Left lung (tissue), 10 donors: ENCODE data around the gene C3orf80. TPM values are rescaled to one million over a fixed set of nuclear protein-coding genes. Genes with fewer than 3 reads are reported as not detected.

Experiments used
- ATAC-seq: fragments of 200-7000 bp; cut with Tn5 transposase; one replicate; pipeline ENCODE4 v1.9.1; 2020; ENCODE audit warnings: moderate library complexity
- DNase-seq, 4 donors: peaks; one replicate each; pipeline ENCODE4 v3.0.0-alpha.2; 2013 to 2020
- H3K27ac ChIP-seq, 2 donors: fragments of 200-600 bp; sonication (generic) in 1 of 2; one replicate each; pipeline versions ENCODE4 v1.5.0 to v1.8.0; 2020 to 2021
- H3K27me3 ChIP-seq, 2 donors: fragments of 200-600 bp; sonication (generic) in 1 of 2; one replicate each; pipeline versions ENCODE4 v1.5.0 to v1.8.0; 2020 to 2021
- H3K36me3 ChIP-seq, 2 donors: fragments of 200-600 bp; sonication (generic) in 1 of 2; one replicate each; pipeline versions ENCODE4 v1.5.0 to v1.8.0; 2020 to 2021
- H3K4me1 ChIP-seq, 2 donors: fragments of 200-600 bp; one replicate each; pipeline ENCODE4 v1.8.0; 2021
- H3K4me3 ChIP-seq, 2 donors: fragments of 200-600 bp; sonication (generic) in 1 of 2; one replicate each; pipeline versions ENCODE4 v1.5.0 to v1.8.0; 2020 to 2021; ENCODE audit warnings: mild to moderate bottlenecking in 1 of 2
- H3K9me3 ChIP-seq, 2 donors: fragments of 200-600 bp; sonication (generic) in 1 of 2; one replicate each; pipeline versions ENCODE4 v1.5.0 to v1.8.0; 2020 to 2021
- intact Hi-C, 2 donors: fragments of 100-400 bp; cut with DNase I; formaldehyde crosslinking; loops; one replicate each; pipeline versions ENCODE4 v1.11.2 to v1.14.2; 2022
- polyA plus RNA-seq, 6 donors: library from polyadenylated mRNA; unstranded; fragments of 120-200 nt; gene quantifications; one replicate each; pipeline ENCODE4 v1.2.1, GENCODE V29; 2013; ENCODE audit not compliant: insufficient read length in 6 of 6
- total RNA-seq, 2 donors: library from RNA; stranded (reverse); fragmentation: NEBNext Ultra II Directional; extraction: Animal tissue kit (Norgen Biotek cat#: 25700); gene quantifications; one replicate each; pipeline ENCODE4 v1.2.1, GENCODE V29; 2021
- TF ChIP-seq, protein P1 (sequence below), 2 donors: fragments of 200-600 bp; sonication (generic) in 1 of 2; IDR thresholded peaks; one replicate each; pipeline versions ENCODE4 v1.5.0 to v1.8.0; 2021; ENCODE audit warnings: antibody characterized with exemption in 2 of 2
- donor health status: DM: no; HTN: yes; CAD: no.
- donor health status: DM: no; HTN: no; CAD: no.

Gene C3orf80
- total and polyA plus RNA-seq, 8 donors: 0.55 to 9.3 (median 7.1) TPM

DNA sequence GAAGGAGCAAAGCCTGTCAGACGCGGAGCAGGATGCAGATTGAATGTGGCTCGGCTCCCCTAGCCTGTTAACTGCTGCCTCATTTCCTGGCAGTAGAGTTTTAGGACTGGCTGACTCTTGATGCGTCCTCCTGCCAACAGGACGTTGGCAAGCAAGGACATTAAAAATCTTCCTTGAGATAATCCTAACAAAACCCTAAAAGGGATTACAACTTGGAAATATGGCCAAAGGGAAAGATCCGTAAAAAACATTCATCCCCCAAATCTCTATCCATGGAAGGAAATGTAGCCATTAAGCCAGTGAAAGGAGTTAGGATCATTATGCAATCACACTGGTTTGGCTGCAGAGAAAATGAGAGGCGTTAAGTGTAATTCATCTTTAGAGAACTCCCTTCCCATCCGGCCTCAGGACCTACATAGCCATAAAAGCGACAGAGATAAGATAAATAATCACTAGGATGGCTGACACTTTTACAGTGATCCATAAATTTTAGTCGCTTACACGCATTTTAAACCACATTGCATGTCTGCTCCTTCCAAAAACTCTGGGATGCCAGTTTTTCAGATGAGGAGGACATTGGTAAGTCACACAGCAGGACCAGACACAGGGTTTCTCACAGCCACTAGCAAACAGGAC is 44.5 kb upstream of the C3orf80 start:
- H3K27ac ChIP-seq: no peak overlapping the region
- peaks cover 0 to 5% of the 10 kb centered on the region in 2 donors for H3K4me1 ChIP-seq
- TF ChIP-seq, protein P1, sequence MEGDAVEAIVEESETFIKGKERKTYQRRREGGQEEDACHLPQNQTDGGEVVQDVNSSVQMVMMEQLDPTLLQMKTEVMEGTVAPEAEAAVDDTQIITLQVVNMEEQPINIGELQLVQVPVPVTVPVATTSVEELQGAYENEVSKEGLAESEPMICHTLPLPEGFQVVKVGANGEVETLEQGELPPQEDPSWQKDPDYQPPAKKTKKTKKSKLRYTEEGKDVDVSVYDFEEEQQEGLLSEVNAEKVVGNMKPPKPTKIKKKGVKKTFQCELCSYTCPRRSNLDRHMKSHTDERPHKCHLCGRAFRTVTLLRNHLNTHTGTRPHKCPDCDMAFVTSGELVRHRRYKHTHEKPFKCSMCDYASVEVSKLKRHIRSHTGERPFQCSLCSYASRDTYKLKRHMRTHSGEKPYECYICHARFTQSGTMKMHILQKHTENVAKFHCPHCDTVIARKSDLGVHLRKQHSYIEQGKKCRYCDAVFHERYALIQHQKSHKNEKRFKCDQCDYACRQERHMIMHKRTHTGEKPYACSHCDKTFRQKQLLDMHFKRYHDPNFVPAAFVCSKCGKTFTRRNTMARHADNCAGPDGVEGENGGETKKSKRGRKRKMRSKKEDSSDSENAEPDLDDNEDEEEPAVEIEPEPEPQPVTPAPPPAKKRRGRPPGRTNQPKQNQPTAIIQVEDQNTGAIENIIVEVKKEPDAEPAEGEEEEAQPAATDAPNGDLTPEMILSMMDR (IDR thresholded peaks at IDR 0.05): no peak
- ATAC-seq (peak; percentile 42), DNase-seq (peak in 1 of 4 donors; percentile 21)
- H3K9me3 ChIP-seq: no peaks in the 10 kb centered on the region
- H3K36me3 ChIP-seq: no peaks in the 10 kb centered on the region
- no peaks in the 10 kb centered on the region for H3K27me3 ChIP-seq
- intact Hi-C loops: no loop called here
- no peak overlapping the region for H3K4me3 ChIP-seq

DNA sequence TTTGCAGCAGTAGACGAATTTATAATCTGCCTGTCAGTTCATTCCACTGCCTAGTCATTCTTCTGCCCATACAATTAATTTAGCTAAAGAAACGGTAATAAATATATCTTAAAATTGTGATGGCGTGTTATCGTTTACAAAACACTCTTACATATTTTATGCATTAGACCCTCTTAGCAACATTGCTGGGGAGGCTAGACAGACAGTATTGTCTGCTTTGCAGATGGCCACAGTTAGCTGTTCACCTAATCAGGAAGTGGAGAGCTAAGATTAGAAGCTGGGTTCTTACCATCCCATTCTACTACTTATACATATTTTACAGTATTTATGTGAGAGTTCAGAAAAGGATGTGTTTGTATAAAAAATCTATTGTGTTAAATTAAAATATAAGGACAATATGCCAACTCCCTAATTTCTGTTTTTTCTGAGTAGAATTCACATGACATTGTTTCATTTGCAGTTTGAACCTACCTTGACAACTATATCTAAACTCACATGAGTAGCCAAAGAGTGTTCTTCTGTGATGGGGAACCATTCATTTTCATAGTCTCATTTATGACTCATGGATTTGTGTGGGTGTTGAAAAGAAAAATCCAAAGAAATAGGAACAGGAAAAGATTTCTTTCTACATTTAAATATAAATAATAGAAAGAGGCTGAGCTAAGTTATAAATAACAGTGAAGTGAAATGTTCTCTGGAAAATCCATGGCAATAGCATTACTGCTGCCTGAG is 41.7 kb upstream of the C3orf80 start:
- H3K4me3 ChIP-seq: no peak overlapping the region
- TF ChIP-seq, protein P1 (IDR thresholded peaks at IDR 0.05): no peak
- peak overlapping the region in 1 of 2 donors; percentile 15 for H3K27ac ChIP-seq
- ATAC-seq (no peak), DNase-seq (no peak)
- intact Hi-C loops: no loop called here
- H3K36me3 ChIP-seq: no peaks in the 10 kb centered on the region
- H3K9me3 ChIP-seq: no peaks in the 10 kb centered on the region
- H3K4me1 ChIP-seq: peaks cover 0 to 5% of the 10 kb centered on the region in 2 donors
- H3K27me3 ChIP-seq: no peaks in the 10 kb centered on the region

DNA sequence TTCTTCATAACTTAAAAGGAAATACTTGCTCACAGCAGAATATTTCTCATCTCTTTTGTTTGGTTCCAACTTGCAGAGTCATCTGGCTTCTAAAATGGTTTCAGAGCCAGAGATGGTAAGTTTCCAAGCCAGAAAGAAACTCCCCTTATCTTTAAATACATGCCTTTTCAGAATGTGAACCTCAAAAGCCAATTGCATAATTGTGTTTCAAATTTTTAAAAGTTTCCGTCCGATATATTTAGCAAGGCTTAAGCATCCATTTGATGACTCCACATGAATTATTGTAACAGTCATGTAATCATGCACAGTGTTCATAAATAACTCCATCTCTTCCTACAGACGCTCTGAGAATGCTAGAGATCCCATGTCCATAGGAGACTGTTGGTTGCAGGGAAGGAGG is 40.6 kb upstream of the C3orf80 start:
- ATAC-seq (peak; percentile 28), DNase-seq (peak in 1 of 4 donors; percentile 27)
- Histone ChIP-seq H3K27me3 (no peaks in the 10 kb centered on the region), H3K4me3 (no peak overlapping the region), H3K9me3 (no peaks in the 10 kb centered on the region), H3K27ac (peak overlapping the region in 1 of 2 donors; percentile 15), H3K36me3 (no peaks in the 10 kb centered on the region), H3K4me1 (peaks cover 0 to 5% of the 10 kb centered on the region in 2 donors)
- TF ChIP-seq, protein P1 (IDR thresholded peaks at IDR 0.05): no peak
- intact Hi-C loops: no loop called here

DNA sequence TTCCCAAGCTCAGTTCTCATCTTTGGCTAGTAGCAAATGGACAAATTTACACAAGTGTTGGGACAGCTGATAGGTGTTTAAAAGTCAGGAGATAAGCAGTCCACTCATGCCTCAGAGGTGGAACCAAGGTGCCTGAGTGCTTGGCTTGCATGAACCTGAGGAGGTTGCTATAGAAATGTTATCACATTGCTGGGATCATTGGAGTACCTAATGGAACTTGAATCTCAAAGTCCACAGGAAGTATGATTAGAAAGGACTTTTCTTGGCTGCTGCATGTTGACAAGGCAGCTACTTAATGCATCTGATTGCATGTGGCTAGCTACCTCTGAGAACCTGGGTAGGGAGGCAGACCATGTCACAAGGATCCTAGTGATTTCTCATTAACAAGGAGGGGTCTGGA is 39.5 kb upstream of the C3orf80 start:
- Histone ChIP-seq H3K27ac (no peak overlapping the region), H3K9me3 (no peaks in the 10 kb centered on the region), H3K36me3 (no peaks in the 10 kb centered on the region), H3K4me1 (peaks cover 0 to 5% of the 10 kb centered on the region in 2 donors), H3K27me3 (no peaks in the 10 kb centered on the region), H3K4me3 (no peak overlapping the region)
- peak; percentile 82 for ATAC-seq
- intact Hi-C loops: no loop called here
- peak in 1 of 4 donors; percentile 26 for DNase-seq
- TF ChIP-seq, protein P1 (IDR thresholded peaks at IDR 0.05): no peak

DNA sequence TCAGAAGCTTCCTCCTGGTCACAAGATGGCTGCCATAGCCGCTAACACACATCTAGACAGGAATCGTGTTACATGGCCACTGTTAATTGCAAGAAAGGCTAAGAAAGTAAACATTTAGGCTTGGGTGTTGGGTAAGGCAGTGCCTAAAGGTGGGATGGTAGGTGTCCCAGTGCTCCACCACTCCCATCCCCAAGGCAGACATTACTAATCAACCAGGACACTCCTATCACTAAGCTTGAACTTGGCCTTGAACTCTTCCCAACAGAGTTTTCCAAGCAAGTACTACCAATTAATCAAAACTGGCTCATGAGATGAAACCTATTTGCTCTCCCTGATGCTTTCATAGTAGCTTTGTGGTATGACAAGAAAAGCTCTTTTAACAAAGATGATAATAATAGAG is 37.9 kb upstream of the C3orf80 start:
- no peaks in the 10 kb centered on the region for H3K36me3 ChIP-seq
- TF ChIP-seq, protein P1 (IDR thresholded peaks at IDR 0.05): no peak
- no peak for DNase-seq
- H3K9me3 ChIP-seq: no peaks in the 10 kb centered on the region
- intact Hi-C loops: no loop called here
- H3K27me3 ChIP-seq: no peaks in the 10 kb centered on the region
- no peak overlapping the region for H3K27ac ChIP-seq
- no peak for ATAC-seq
- no peak overlapping the region for H3K4me3 ChIP-seq
- H3K4me1 ChIP-seq: no peaks in the 10 kb centered on the region
